GM12878 (cell line): Measurements from ENCODE around the gene CREB5. TPM values are rescaled to one million over a fixed set of nuclear protein-coding genes. Genes with fewer than 3 reads are reported as not detected.
A peak's percentile ranks its signal among the peaks of the same experiment; 100 is the strongest.

Experiments used
- ATAC-seq: fragments of 200-7000 bp; cut with Tn5 transposase; 3 replicates; pipeline ENCODE4 v1.9.1; 2020; ENCODE audit warnings: mild to moderate bottlenecking, moderate library complexity
- BruUV-seq: library from RNA; stranded (reverse); fragments of 400-500 nt; replicated peaks from 2 replicates; lab custom pipeline; 2021; lab: Mats Ljungman, UMichigan
- CTCF ChIA-PET: fragments of 300-600 bp; sonication (Branson Sonifier 250); formaldehyde crosslinking; extraction: SDS; loops from one replicate; lab custom pipeline; 2021; ENCODE audit warnings: inconsistent platforms; lab: Yijun Ruan, JAX
- POLR2A ChIA-PET: fragments of 350-600 bp; formaldehyde crosslinking; extraction: SDS; loops from one replicate; lab custom pipeline; 2021; ENCODE audit warnings: inconsistent platforms; lab: Charles Lee
- RAD21 ChIA-PET: fragments of 300-600 bp; sonication (Branson Sonifier 250); formaldehyde crosslinking; loops from one replicate; lab custom pipeline; 2023; ENCODE audit warnings: antibody characterized with exemption; ENCODE audit not compliant: unreplicated experiment; lab: Charles Lee
- SMC1A ChIA-PET: fragments of 300-600 bp; sonication (Branson Sonifier 250); formaldehyde crosslinking; loops from one replicate; lab custom pipeline; 2023; ENCODE audit not compliant: unreplicated experiment, uncharacterized antibody; lab: Charles Lee
- DNase-seq: peaks from one replicate; pipeline ENCODE4 v3.0.0-alpha.2; 2011; ENCODE audit warnings: low read depth, low spot score
- FAIRE-seq: peaks from 3 replicates; lab custom pipeline; 2011; peaks lifted over from hg19 to GRCh38; lab: Jason Lieb, UNC
- H2AFZ ChIP-seq: 2 replicates; pipeline ENCODE4 v1.6.0; 2011; ENCODE audit warnings: low read depth, low read length, control low read depth; ENCODE audit not compliant: control insufficient read depth
- H3K27ac ChIP-seq: 2 replicates; pipeline ENCODE4 v1.5.1; 2011; ENCODE audit warnings: control low read depth; ENCODE audit not compliant: control insufficient read depth, insufficient read depth
- H3K27me3 ChIP-seq, 2 experiments: replicated peaks in 1 of 2; 2 replicates each; pipeline versions ENCODE4 v1.6.0 to v1.6.1; 2011; ENCODE audit warnings: low read length in 1 of 2; ENCODE audit not compliant: control insufficient read depth in 2 of 2, insufficient read depth in 2 of 2
- H3K36me3 ChIP-seq, 2 experiments: 2 replicates each; pipeline ENCODE4 v1.5.1; 2011; ENCODE audit warnings: low read length in 1 of 2; ENCODE audit not compliant: control insufficient read depth in 2 of 2, insufficient read depth in 2 of 2
- H3K4me1 ChIP-seq: 2 replicates; pipeline ENCODE4 v1.6.1; 2011; ENCODE audit warnings: mild to moderate bottlenecking, low read length, moderate library complexity, mixed read lengths; ENCODE audit not compliant: control insufficient read depth, insufficient read depth
- H3K4me2 ChIP-seq: 2 replicates; pipeline ENCODE4 v1.6.0; 2011; ENCODE audit warnings: control low read depth; ENCODE audit not compliant: control insufficient read depth, insufficient read depth
- H3K4me3 ChIP-seq: fragments of 200-600 bp; sonication (generic); 2 replicates; pipeline ENCODE4 v1.5.1; 2016
- H3K79me2 ChIP-seq: 2 replicates; pipeline ENCODE4 v1.6.0; 2011; ENCODE audit warnings: low read length; ENCODE audit not compliant: control insufficient read depth, insufficient read depth
- H3K9ac ChIP-seq: 2 replicates; pipeline ENCODE4 v1.8.0; 2011; ENCODE audit warnings: low read length, control low read depth, mixed read lengths; ENCODE audit not compliant: control insufficient read depth, insufficient read depth
- H3K9me3 ChIP-seq: replicated peaks from 3 replicates; pipeline ENCODE4 v1.5.1; 2011; ENCODE audit warnings: mild to moderate bottlenecking, low read length; ENCODE audit not compliant: control insufficient read depth, insufficient read depth
- H4K20me1 ChIP-seq: 2 replicates; pipeline ENCODE4 v1.6.0; 2011; ENCODE audit not compliant: control insufficient read depth, insufficient read depth
- BACH1 ChIP-seq: fragments of 450-650 bp; IDR thresholded peaks from 2 replicates; pipeline ENCODE4 v1.6.1; 2017; ENCODE audit warnings: mild to moderate bottlenecking, borderline replicate concordance
- MTA3 ChIP-seq: IDR thresholded peaks from 2 replicates; pipeline ENCODE4 v1.6.1; 2012; ENCODE audit warnings: low read length, inconsistent platforms, borderline replicate concordance
- MXI1 ChIP-seq: fragments of 150-350 bp; IDR thresholded peaks from 2 replicates; pipeline ENCODE4 v1.6.1; 2011; ENCODE audit warnings: low read depth, mild to moderate bottlenecking, inconsistent platforms, low read length, improper control_type of control experiment
- NR2C2 ChIP-seq: IDR thresholded peaks from 2 replicates; pipeline ENCODE4 v1.6.1; 2011; ENCODE audit warnings: borderline replicate concordance, low read depth; ENCODE audit not compliant: control insufficient read depth, insufficient read length
- PAX5 ChIP-seq: IDR thresholded peaks from 2 replicates; pipeline ENCODE4 v1.6.1; 2011; ENCODE audit warnings: low read depth, low read length, borderline replicate concordance
- PML ChIP-seq: IDR thresholded peaks from 2 replicates; pipeline ENCODE4 v1.6.1; 2012; ENCODE audit warnings: low read length, inconsistent platforms
- RCOR1 ChIP-seq: conservative IDR thresholded peaks from 2 replicates; pipeline ENCODE4 v1.6.1; 2012; ENCODE audit warnings: low read depth, low read length, improper control_type of control experiment
- SMAD1 ChIP-seq: fragments of 450-650 bp; IDR thresholded peaks from 2 replicates; pipeline ENCODE4 v1.6.1; 2018; ENCODE audit warnings: mild to moderate bottlenecking, low read depth; ENCODE audit not compliant: partially characterized antibody
- TBL1XR1 ChIP-seq: IDR thresholded peaks from 2 replicates; pipeline ENCODE4 v1.6.1; 2012; ENCODE audit warnings: low read depth, low read length, improper control_type of control experiment
- YY1 ChIP-seq: IDR thresholded peaks from 2 replicates; pipeline ENCODE4 v1.6.1; 2011; ENCODE audit warnings: low read depth, mild to moderate bottlenecking, low read length
- ZNF207 ChIP-seq: fragments of 450-650 bp; IDR thresholded peaks from 2 replicates; pipeline ENCODE4 v1.6.1; 2014; ENCODE audit warnings: antibody characterized with exemption, mild to moderate bottlenecking, borderline replicate concordance
- ZZZ3 ChIP-seq: IDR thresholded peaks from 2 replicates; pipeline ENCODE4 v1.6.1; 2011; ENCODE audit warnings: low read depth; ENCODE audit not compliant: control insufficient read depth, insufficient read length
- WGBS: methylation state at CpG from one replicate; pipeline ENCODE4 v1.1.6; 2016; ENCODE audit warnings: low lambda C conversion rate; ENCODE audit not compliant: insufficient replicate concordance, insufficient coverage; ENCODE audit errors: missing lambda C conversion rate; 5-methylcytosine and 5-hydroxymethylcytosine counted together
- in situ Hi-C: fragments of 300-500 bp; cut with MboI; formaldehyde crosslinking; loops from 9 replicates; pipeline ENCODE4 v1.14.3; 2018; ENCODE audit warnings: mixed read lengths
- intact Hi-C: fragments of 100-400 bp; cut with micrococcal nuclease; formaldehyde crosslinking; loops from one replicate; pipeline ENCODE4 v1.14.2; 2022; ENCODE audit not compliant: unreplicated experiment
- polyA plus RNA-seq, 11 experiments: library from polyadenylated mRNA; depleted of rRNA in 4 of 11; unstranded in 6 of 11; stranded (reverse) in 5 of 11; fragments of >200 nt; fragmentation: Nextera tagmentation in 4 of 11; fragmentation: Illumina TruSeq in 1 of 11; extraction: Ambion mirVana in 4 of 11; extraction: Trizol in 1 of 11; gene quantifications; 1 replicate in 1 of 11; 2 replicates in 10 of 11; pipeline versions ENCODE4 v1.2.1 to v1.2.3, GENCODE V29; 2011 to 2016; ENCODE audit warnings: inconsistent platforms in 2 of 11, missing spikeins in 2 of 11, low read depth in 1 of 11
- total RNA-seq, 4 experiments: library from RNA; depleted of rRNA in 3 of 4; stranded (reverse); fragments of >200 nt in 3 of 4; fragmentation: Illumina TruSeq in 1 of 4; extraction: Trizol in 1 of 4; gene quantifications; 2 replicates each; pipeline versions ENCODE4 v1.2.1 to v1.2.3, GENCODE V29; 2013 to 2021
- TF ChIP-seq, protein P1 (sequence below): fragments of 450-650 bp; IDR thresholded peaks from 2 replicates; pipeline ENCODE4 v1.6.1; 2018; ENCODE audit warnings: borderline replicate concordance, mild to moderate bottlenecking; ENCODE audit not compliant: partially characterized antibody

CREB5 gene
- total and polyA plus RNA-seq, 10 of the 15 experiments (the other 5 are each of a cell fraction or from before 2014, with no cell fraction given), result 12.9 to 74.1 (median 53.0) TPM

DNA sequence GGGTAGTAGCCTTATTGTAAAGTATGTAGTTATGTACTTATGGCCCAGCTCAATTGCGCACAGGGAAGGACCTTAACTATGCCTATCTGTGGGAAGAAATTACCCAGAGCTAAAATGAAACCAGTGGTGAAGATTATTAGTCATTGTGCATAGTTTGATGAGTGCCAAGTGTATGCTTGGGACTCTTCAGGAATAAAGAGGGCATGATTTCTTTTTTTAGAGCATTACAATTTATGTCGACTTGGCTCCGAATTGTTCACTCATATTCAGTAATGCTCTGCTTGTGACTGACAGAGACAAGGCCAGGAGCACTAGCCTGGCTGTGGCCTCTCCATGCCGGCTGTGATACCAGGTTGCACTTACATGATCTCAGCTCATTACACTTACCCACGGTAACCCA is 276.3 kb downstream of the CREB5 start:
- ChIA-PET POLR2A (interaction anchor here (0.9 to 1.3 kb wide), 2 partner anchors 13 to 17 kb away, joined by 3 to 5 read pairs; no protein-coding TSS in a partner anchor), CTCF (interaction anchor here (0.6 kb wide), 1 partner anchor 50 kb away, joined by 3 read pairs; no protein-coding TSS in a partner anchor), RAD21 (interaction anchor here (0.6 kb wide), 1 partner anchor 64 kb away, joined by 3 read pairs; no protein-coding TSS in a partner anchor), SMC1A (interaction anchor here (1.3 to 1.9 kb wide), 3 partner anchors 9 to 12 kb away, joined by 3 to 8 read pairs (median 7); no protein-coding TSS in a partner anchor)
- Histone ChIP-seq H3K79me2 (no peaks in the 10 kb centered on the region), H3K36me3 (peaks cover 0 to 3% of the 10 kb centered on the region in 2 experiments; a peak in 2 of 4 replicates), H4K20me1 (no peaks in the 10 kb centered on the region), H3K4me2 (no peak overlapping the region), H3K4me3 (no peak overlapping the region), H3K4me1 (peaks cover 19% of the 10 kb centered on the region), H3K27ac (no peak overlapping the region), H3K27me3 (no peaks in the 10 kb centered on the region), H3K9me3 (no peaks in the 10 kb centered on the region), H3K9ac (no peak overlapping the region), H2AFZ (no peak overlapping the region)
- no peak for TF ChIP-seq ZNF207
- no peak for TF ChIP-seq BACH1
- no peak for TF ChIP-seq PAX5
- TF ChIP-seq, protein P1, sequence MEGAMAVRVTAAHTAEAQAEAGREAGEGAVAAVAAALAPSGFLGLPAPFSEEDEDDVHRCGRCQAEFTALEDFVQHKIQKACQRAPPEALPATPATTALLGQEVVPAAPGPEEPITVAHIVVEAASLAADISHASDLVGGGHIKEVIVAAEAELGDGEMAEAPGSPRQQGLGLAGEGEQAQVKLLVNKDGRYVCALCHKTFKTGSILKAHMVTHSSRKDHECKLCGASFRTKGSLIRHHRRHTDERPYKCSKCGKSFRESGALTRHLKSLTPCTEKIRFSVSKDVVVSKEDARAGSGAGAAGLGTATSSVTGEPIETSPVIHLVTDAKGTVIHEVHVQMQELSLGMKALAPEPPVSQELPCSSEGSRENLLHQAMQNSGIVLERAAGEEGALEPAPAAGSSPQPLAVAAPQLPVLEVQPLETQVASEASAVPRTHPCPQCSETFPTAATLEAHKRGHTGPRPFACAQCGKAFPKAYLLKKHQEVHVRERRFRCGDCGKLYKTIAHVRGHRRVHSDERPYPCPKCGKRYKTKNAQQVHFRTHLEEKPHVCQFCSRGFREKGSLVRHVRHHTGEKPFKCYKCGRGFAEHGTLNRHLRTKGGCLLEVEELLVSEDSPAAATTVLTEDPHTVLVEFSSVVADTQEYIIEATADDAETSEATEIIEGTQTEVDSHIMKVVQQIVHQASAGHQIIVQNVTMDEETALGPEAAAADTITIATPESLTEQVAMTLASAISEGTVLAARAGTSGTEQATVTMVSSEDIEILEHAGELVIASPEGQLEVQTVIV, result no peak
- TF ChIP-seq MTA3, result no peak
- no peak for TF ChIP-seq NR2C2
- TF ChIP-seq MXI1, result no peak
- TF ChIP-seq TBL1XR1, result no peak
- no peak for TF ChIP-seq RCOR1
- no peak for TF ChIP-seq PML
- no peak for TF ChIP-seq ZZZ3
- no peak for TF ChIP-seq SMAD1
- TF ChIP-seq YY1, result no peak
- no TSS peak for BruUV-seq
- ATAC-seq (peak; percentile 16; the same call in 2 of the 3 replicates), DNase-seq (no peak), FAIRE-seq (no peak)
- in situ Hi-C loops, result no loop called here
- intact Hi-C loops, result loop anchor here (5.0 kb wide), 1 partner anchor 211 kb away; no protein-coding TSS in a partner anchor
- WGBS, result 31% methylated on average over 5 of the region's 5 CpGs
